SK-N-SH (cell line): ENCODE data around the gene GJD3. TPM values are rescaled to one million over a fixed set of nuclear protein-coding genes. Genes with fewer than 3 reads are reported as not detected.

Experiments used
- CHD2 ChIP-seq: fragments of 150-350 bp; IDR thresholded peaks from 2 replicates; pipeline ENCODE4 v1.6.1; 2018; ENCODE audit warnings: low read length; ENCODE audit not compliant: partially characterized antibody
- EP300 ChIP-seq, 2 experiments: IDR thresholded peaks; 2 replicates each; pipeline versions ENCODE4 v1.4.0 to v1.6.1; 2012; ENCODE audit warnings: borderline replicate concordance in 1 of 2, low read depth in 1 of 2, low read length in 1 of 2
- EZH2phosphoT487 ChIP-seq: fragments of 200-600 bp; sonication (generic); IDR thresholded peaks from 2 replicates; pipeline ENCODE4 v1.6.1; 2017; ENCODE audit warnings: low read depth, mixed run types, mild to moderate bottlenecking, antibody characterized with exemption, moderate library complexity, borderline replicate concordance
- FOSL2 ChIP-seq: IDR thresholded peaks from 2 replicates; pipeline ENCODE4 v1.4.0; 2012; ENCODE audit warnings: low read depth, mild to moderate bottlenecking, moderate library complexity, borderline replicate concordance
- FOXJ3 ChIP-seq: sonication (generic); formaldehyde crosslinking; IDR thresholded peaks from 2 replicates; pipeline ENCODE4 v1.5.1; 2020; ENCODE audit warnings: mild to moderate bottlenecking, missing genetic modification reagents
- FOXM1 ChIP-seq: IDR thresholded peaks from 2 replicates; pipeline ENCODE4 v1.4.0; 2012; ENCODE audit warnings: low read depth, mild to moderate bottlenecking
- GATA2 ChIP-seq: sonication (generic); formaldehyde crosslinking; IDR thresholded peaks from 2 replicates; pipeline ENCODE4 v1.5.0; 2020; ENCODE audit warnings: mild to moderate bottlenecking, missing genetic modification reagents
- JUND ChIP-seq: IDR thresholded peaks from 2 replicates; pipeline ENCODE4 v1.4.0; 2012
- MEF2A ChIP-seq: IDR thresholded peaks from 2 replicates; pipeline ENCODE4 v1.4.0; 2012; ENCODE audit warnings: low read depth, borderline replicate concordance
- MXI1 ChIP-seq: IDR thresholded peaks from 2 replicates; pipeline ENCODE4 v1.6.1; 2012; ENCODE audit warnings: mild to moderate bottlenecking, low read depth, low read length, improper control_type of control experiment
- NFIC ChIP-seq: IDR thresholded peaks from 2 replicates; pipeline ENCODE4 v1.4.0; 2012; ENCODE audit warnings: borderline replicate concordance
- NRF1 ChIP-seq: IDR thresholded peaks from 2 replicates; pipeline ENCODE4 v1.6.1; 2012; ENCODE audit warnings: low read depth, mild to moderate bottlenecking, low read length
- POLR2AphosphoS5 ChIP-seq: IDR thresholded peaks from 2 replicates; pipeline ENCODE4 v1.6.1; 2012; ENCODE audit warnings: low read depth, low read length
- RAD21 ChIP-seq: IDR thresholded peaks from 2 replicates; pipeline ENCODE4 v1.6.1; 2012; ENCODE audit warnings: mild to moderate bottlenecking, low read length
- RCOR1 ChIP-seq: fragments of 150-350 bp; IDR thresholded peaks from 2 replicates; pipeline ENCODE4 v1.6.1; 2017; ENCODE audit warnings: antibody characterized with exemption, low read length
- RFX5 ChIP-seq: IDR thresholded peaks from 2 replicates; pipeline ENCODE4 v1.6.1; 2012; ENCODE audit warnings: mild to moderate bottlenecking, improper control_type of control experiment, low read length
- RXRA ChIP-seq: IDR thresholded peaks from 2 replicates; pipeline ENCODE4 v1.4.0; 2012; ENCODE audit warnings: low read depth, mild to moderate bottlenecking, borderline replicate concordance
- SIN3A ChIP-seq: IDR thresholded peaks from 2 replicates; pipeline ENCODE4 v1.6.1; 2012; ENCODE audit warnings: low read depth, mild to moderate bottlenecking, low read length, moderate library complexity, borderline replicate concordance
- TAF1 ChIP-seq: IDR thresholded peaks from 2 replicates; pipeline ENCODE4 v1.6.1; 2012; ENCODE audit warnings: low read depth, mild to moderate bottlenecking, low read length, moderate library complexity, borderline replicate concordance
- TCF12 ChIP-seq: IDR thresholded peaks from 2 replicates; pipeline ENCODE4 v1.4.0; 2012
- TEAD4 ChIP-seq: IDR thresholded peaks from 2 replicates; pipeline ENCODE4 v1.4.0; 2012; ENCODE audit warnings: mild to moderate bottlenecking, borderline replicate concordance; ENCODE audit not compliant: insufficient read depth
- YY1 ChIP-seq: IDR thresholded peaks from 2 replicates; pipeline ENCODE4 v1.4.0; 2012; ENCODE audit warnings: low read depth, mild to moderate bottlenecking
- polyA plus RNA-seq, 3 experiments: library from polyadenylated mRNA; depleted of rRNA; stranded (reverse); fragments of >200 nt; gene quantifications; 2 replicates each; pipeline ENCODE4 v1.2.3, GENCODE V29; 2012
- TF ChIP-seq, protein P1 (sequence below): IDR thresholded peaks from 2 replicates; pipeline ENCODE4 v1.6.1; 2012; ENCODE audit warnings: mild to moderate bottlenecking, low read depth, low read length, moderate library complexity
- TF ChIP-seq, protein P2 (sequence below): IDR thresholded peaks from 2 replicates; pipeline ENCODE4 v1.4.0; 2012; ENCODE audit warnings: low read depth
- TF ChIP-seq, protein P3 (sequence below): fragments of 150-350 bp; IDR thresholded peaks from 2 replicates; pipeline ENCODE4 v1.6.1; 2016; ENCODE audit warnings: mild to moderate bottlenecking, low read depth, low read length
- TF ChIP-seq, protein P4 (sequence below): IDR thresholded peaks from 2 replicates; pipeline ENCODE4 v1.4.0; 2012; ENCODE audit warnings: low read depth, borderline replicate concordance
- TF ChIP-seq, protein P5 (sequence below): IDR thresholded peaks from 2 replicates; pipeline ENCODE4; 2012

The GJD3 gene
- polyA plus RNA-seq, 1 of the 3 experiments (the other 2 are of a cell fraction): not detected

DNA sequence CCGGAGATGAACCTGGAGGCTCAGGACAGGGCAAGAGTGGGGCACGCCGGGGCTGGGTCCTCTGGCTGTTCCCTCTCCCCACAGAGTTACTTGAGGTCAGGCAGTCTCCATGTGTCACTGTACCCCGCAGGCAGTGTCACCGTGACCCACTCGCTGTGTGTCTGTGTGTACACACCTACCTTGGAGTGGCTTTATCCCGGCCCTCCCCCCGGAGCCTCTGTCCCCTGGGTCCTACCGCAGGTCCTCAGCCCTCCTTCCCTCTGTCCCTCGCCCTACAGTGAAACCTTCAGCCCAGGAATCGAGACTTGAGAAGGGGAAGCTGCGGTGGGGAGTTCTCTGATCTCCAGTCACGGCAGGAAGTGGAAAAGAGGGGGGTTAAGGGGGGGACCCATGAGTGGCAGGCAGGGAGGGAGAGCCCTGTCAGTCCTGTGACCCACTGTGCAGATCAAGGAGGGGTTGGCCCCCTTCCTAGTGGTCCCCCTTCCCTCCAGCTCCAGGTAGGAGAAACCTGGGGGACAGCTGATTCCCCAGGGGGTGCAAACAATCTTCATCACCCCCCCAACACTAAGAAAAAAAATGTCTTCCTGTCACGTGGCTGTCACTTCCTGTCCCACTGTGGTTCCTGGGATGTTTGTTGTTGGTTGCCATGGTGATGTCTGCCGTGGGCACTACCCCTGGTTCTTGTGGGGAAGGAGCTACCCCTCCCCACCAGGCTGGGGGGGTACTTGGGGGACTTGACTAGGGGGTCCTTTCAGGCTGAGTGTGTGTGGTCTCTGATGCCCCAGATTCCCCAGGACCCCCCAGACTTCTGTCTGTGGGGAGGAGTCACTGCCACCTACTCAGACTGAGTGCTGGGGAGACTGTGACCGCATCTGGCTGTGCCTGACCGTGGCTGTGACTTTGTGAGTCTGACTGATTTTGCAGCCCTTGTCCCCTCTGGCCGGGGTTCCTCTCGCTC is 41.9 kb downstream of the GJD3 start (continued):
- TF ChIP-seq, protein P1, sequence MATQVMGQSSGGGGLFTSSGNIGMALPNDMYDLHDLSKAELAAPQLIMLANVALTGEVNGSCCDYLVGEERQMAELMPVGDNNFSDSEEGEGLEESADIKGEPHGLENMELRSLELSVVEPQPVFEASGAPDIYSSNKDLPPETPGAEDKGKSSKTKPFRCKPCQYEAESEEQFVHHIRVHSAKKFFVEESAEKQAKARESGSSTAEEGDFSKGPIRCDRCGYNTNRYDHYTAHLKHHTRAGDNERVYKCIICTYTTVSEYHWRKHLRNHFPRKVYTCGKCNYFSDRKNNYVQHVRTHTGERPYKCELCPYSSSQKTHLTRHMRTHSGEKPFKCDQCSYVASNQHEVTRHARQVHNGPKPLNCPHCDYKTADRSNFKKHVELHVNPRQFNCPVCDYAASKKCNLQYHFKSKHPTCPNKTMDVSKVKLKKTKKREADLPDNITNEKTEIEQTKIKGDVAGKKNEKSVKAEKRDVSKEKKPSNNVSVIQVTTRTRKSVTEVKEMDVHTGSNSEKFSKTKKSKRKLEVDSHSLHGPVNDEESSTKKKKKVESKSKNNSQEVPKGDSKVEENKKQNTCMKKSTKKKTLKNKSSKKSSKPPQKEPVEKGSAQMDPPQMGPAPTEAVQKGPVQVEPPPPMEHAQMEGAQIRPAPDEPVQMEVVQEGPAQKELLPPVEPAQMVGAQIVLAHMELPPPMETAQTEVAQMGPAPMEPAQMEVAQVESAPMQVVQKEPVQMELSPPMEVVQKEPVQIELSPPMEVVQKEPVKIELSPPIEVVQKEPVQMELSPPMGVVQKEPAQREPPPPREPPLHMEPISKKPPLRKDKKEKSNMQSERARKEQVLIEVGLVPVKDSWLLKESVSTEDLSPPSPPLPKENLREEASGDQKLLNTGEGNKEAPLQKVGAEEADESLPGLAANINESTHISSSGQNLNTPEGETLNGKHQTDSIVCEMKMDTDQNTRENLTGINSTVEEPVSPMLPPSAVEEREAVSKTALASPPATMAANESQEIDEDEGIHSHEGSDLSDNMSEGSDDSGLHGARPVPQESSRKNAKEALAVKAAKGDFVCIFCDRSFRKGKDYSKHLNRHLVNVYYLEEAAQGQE: no peak
- TF ChIP-seq YY1 (no peak), SIN3A (no peak), NFIC (0 out of 2 replicates have a peak, but pooled peaks have one; percentile 14), NRF1 (no peak), TAF1 (no peak), RAD21 (no peak), POLR2AphosphoS5 (no peak), FOXJ3 (CRISPR knock-in tag) (no peak), EZH2phosphoT487 (no peak), FOXM1 (no peak), EP300 (IDR thresholded peaks at IDR 0.05; ENCODE audit: borderline replicate concordance in 1 of 2, low read depth in 1 of 2, low read length in 1 of 2) (no peak), MEF2A (no peak), FOSL2 (no peak), GATA2 (no peak), JUND (no peak), CHD2 (no peak), RCOR1 (no peak), TEAD4 (no peak), RXRA (no peak), MXI1 (peak; percentile 75), RFX5 (no peak), TCF12 (0 out of 2 replicates have a peak, but pooled peaks have one; percentile 24)
- TF ChIP-seq, protein P2, sequence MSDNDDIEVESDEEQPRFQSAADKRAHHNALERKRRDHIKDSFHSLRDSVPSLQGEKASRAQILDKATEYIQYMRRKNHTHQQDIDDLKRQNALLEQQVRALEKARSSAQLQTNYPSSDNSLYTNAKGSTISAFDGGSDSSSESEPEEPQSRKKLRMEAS: peak; percentile 64; the same call in 1 of the 2 replicates
- TF ChIP-seq, protein P3, sequence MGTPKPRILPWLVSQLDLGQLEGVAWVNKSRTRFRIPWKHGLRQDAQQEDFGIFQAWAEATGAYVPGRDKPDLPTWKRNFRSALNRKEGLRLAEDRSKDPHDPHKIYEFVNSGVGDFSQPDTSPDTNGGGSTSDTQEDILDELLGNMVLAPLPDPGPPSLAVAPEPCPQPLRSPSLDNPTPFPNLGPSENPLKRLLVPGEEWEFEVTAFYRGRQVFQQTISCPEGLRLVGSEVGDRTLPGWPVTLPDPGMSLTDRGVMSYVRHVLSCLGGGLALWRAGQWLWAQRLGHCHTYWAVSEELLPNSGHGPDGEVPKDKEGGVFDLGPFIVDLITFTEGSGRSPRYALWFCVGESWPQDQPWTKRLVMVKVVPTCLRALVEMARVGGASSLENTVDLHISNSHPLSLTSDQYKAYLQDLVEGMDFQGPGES: no peak
- TF ChIP-seq, protein P4, sequence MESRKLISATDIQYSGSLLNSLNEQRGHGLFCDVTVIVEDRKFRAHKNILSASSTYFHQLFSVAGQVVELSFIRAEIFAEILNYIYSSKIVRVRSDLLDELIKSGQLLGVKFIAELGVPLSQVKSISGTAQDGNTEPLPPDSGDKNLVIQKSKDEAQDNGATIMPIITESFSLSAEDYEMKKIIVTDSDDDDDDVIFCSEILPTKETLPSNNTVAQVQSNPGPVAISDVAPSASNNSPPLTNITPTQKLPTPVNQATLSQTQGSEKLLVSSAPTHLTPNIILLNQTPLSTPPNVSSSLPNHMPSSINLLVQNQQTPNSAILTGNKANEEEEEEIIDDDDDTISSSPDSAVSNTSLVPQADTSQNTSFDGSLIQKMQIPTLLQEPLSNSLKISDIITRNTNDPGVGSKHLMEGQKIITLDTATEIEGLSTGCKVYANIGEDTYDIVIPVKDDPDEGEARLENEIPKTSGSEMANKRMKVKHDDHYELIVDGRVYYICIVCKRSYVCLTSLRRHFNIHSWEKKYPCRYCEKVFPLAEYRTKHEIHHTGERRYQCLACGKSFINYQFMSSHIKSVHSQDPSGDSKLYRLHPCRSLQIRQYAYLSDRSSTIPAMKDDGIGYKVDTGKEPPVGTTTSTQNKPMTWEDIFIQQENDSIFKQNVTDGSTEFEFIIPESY: no peak
- TF ChIP-seq, protein P5, sequence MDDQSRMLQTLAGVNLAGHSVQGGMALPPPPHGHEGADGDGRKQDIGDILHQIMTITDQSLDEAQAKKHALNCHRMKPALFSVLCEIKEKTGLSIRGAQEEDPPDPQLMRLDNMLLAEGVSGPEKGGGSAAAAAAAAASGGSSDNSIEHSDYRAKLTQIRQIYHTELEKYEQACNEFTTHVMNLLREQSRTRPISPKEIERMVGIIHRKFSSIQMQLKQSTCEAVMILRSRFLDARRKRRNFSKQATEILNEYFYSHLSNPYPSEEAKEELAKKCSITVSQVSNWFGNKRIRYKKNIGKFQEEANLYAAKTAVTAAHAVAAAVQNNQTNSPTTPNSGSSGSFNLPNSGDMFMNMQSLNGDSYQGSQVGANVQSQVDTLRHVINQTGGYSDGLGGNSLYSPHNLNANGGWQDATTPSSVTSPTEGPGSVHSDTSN: peak; percentile 85
